ENCODE measurements around the gene ZFAND2B.
"Not testable (repeated sequence)": the region's sequence is repeated elsewhere in the genome, so short reads cannot be mapped to it uniquely, and the experiment has no call there.

ZFAND2B gene

DNA sequence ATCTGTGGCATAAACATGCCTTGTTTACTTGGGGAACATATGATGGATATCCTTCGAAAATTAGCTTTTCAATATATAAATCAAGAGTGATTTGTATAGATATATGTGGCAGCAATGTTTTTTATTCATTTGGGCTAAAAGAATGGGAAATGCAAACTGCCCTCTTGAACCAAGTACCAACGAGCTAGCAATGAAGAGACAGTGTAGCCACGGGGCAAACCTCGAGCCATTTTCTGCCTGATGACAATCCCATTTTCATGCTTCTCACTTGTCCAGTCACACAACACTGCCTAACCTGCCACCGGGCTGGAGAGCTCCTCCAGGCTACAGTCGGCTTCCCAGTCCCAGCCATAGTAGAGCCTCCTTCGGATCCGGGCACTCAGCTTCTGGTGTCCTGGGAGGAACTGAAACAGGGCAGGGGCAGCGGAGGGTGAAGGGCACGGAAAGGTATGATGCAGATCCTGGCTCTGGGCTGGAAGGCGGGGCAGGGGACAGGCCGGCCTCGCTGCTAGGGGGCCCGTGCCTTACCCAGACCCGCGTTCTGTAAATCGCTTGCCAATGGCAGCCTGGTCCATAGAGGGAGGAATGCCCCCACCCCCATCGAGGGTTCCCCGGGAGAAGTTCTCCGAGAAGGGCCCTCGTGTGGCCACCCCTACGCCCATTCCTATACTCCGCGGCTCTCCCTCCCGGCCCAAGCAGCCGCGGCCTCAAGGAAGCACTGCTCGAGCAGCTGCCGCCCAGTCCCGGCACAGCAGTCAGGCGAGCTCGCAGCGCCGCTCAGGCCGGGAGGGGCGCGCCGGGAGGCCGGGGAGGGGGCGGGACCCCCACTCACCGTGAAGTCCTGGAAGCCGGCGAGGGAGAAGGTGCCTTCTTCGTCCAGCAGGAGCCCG lies 30.4 kb upstream of the ZFAND2B start:
- DNase-seq, result peak; percentile 74

DNA sequence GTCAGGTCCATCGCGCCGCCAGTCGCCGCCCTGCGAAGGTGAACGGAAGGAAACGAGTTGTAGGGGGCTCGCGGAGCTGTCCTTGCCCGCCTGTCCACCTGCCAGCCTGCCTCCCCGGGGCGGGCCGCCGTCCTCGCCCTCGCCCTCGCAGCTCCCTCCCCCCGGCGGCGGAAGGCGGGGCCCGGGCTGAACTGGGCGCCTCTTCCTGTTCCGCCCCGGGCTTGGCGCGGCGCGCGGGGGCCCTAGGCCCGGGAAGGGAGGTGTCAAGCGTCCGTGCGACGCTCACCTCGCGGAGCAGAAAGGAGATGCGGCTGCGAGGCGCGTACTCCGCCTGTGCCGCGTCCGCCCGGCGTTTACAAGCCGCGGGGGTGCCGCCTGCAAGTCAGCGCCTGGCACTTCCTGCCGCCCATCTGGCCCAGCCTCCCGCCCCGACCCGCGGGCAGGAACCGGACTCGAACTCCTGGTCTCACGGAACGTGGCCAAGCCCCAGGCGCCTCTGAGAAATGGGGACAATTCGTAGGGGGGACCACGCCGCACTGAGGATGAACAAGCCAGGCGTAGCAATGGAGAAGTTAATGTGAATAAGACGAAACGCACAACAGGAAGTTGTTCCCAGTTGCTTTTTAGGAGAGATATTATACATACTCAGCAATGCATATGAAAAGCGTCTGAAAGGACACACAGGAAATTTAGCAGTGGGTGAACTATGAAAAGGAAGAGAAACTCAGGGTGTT lies 29.6 kb upstream of the ZFAND2B start, which contains the start of gene CNPPD1:
TSS of gene CNPPD1 (minus strand) at position 108 of the 734 bp plus-strand sequence. CDS start at position 11, 97 bp downstream.
- DNase-seq, result peak; percentile 93

DNA sequence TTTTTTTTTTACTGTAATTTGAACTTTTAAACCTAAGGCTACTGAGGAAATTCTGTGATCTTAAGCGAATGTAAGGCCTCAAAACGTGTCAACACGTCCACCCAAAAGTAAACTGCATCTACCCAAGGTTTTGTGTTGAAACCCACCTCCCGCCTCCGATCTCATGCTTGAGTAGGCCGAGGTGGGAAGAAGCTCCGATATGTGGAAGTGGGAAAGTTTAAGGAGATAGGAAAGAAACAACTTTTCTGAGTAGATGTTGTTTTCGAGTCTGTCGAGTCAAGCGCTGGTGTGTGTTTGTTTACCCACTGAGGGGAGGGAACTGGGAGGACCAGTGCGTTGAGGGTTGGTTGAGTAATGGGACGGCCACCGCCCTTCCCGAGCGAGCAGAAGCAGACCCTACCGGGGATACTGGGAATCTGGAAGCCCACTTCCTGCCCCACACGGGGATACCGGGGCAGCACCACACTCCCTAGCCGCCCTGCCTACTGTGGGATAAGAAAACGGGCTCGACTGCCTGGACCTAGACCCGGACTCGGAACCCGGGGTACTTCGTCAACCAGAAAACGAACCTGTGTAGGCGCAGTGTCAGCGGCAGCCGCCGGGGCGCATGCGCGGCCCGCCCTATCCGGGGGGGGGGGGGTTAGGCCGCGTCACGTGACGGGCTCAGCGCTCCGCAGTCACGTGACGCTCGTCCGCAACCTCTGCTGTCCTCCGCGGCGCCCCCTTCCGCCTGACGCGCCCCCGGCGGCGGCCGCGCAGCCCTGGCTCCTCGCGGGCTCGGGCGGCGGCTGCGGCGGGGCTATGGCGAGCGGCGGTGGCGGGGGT lies 28.8 kb upstream of the ZFAND2B start, which contains the start of gene RETREG2:
TSS of gene RETREG2 (plus strand) at position 724 of the 825 bp plus-strand sequence. CDS start at position 802, 78 bp downstream.
- peak; percentile 94 for DNase-seq

DNA sequence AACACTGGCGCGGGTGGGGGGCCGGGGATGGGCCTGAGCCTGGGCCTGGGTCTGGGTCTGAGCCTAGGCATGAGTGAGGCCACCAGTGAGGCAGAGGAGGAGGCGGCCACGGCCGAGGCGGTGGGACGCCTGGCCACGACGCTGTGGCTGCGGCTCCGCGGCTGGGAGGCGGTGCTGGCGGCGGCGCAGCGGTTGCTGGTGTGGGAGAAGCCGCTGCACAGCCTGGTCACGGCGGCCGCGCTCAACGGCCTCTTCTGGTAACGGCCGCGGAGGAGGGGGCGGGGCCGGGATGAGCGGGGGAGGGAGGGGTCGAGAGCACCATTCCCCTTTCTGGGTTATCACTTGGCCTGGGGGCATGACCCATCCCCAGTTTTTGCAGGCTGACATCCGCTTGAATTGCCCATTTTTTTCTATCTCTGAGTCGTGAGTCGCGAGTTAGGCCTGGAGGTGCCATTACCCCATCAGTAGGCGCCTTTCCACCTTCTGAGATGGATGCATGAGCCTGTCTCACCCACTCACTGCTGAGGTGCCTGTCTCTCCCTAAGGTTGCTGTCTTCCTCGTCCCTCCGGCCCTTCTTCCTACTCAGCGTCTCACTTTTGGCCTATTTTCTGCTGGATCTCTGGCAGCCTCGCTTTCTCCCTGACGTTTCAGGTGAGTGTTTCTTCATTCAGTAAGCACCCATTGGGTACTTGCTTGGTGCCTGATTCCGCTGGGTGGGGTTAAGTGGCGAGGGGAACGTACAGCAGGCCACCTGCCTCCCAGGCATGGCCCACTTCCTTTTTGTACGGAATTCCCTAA lies 28.0 kb upstream of the ZFAND2B start:
- no peak for DNase-seq

DNA sequence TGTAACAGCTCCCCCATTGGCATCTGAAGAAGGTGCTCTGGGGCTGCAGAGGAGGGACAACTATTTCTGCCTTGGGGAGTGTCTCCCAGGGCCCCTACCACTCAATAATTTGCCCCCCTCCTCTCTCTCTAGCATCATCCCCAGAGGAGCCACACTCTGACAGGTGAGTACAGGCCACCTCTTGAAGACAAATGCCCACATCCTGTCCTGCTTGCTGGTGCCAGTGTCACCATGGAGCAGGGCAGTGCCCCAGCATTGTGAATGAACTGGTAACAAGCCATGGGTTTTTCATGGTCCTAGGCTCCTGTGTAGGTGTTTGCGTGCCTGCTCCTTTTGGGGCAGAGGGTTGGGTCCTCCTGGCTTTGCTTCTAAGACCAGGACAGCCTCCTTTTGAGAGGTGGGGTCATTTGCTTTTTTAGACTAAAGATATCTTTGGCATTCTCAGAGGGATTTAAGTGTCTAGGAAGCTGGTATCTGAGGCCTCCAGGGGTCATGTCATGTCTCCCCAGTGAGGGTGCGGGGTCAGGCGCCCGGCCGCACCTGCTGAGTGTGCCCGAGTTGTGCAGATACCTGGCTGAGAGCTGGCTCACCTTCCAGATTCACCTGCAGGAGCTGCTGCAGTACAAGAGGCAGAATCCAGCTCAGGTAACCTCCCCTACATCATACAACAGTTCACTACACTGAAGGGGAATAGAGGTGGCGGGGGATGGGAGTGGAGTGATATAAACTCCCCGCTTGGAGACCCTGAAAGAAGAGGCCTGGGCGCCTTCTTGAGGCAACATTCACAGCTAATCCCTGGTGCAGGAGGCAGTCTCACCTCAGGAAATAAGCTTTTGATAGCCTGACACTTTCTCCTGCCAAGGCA lies 26.7 kb upstream of the ZFAND2B start:
- no peak for DNase-seq

DNA sequence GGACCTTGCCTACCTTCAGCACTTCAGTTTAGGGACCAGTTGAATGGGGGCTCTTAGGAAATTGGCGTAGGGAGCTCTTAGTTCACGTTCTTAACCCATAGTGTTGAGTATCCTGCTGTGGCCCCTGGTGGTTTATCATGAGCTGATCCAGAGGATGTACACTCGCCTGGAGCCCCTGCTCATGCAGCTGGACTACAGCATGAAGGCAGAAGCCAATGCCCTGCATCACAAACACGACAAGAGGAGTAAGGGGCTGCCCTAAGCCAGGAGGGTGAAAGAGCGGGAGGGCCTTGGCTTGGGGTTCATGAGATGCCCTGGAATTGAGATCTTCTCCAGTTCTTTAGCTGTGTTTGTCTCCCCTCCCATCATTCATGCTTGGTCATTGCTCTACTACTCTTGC lies 25.6 kb upstream of the ZFAND2B start:
- DNase-seq, result no peak

DNA sequence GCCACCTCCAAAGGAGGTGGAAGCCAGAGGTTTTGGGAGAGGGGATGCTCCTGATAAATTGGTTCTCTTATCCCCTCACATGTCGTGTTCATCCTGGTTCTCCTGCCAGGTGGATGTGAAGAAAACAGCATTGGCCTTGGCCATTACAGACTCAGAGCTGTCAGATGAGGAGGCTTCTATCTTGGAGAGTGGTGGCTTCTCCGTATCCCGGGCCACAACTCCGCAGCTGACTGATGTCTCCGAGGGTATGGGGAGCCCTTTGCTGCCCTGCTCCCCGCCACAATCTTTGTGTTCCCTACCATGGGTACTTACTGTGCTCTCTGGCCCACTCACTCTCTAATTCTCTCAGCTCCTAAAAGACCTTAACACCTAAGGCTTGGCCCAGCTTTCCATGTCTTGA lies 25.1 kb upstream of the ZFAND2B start:
- DNase-seq, result no peak

DNA sequence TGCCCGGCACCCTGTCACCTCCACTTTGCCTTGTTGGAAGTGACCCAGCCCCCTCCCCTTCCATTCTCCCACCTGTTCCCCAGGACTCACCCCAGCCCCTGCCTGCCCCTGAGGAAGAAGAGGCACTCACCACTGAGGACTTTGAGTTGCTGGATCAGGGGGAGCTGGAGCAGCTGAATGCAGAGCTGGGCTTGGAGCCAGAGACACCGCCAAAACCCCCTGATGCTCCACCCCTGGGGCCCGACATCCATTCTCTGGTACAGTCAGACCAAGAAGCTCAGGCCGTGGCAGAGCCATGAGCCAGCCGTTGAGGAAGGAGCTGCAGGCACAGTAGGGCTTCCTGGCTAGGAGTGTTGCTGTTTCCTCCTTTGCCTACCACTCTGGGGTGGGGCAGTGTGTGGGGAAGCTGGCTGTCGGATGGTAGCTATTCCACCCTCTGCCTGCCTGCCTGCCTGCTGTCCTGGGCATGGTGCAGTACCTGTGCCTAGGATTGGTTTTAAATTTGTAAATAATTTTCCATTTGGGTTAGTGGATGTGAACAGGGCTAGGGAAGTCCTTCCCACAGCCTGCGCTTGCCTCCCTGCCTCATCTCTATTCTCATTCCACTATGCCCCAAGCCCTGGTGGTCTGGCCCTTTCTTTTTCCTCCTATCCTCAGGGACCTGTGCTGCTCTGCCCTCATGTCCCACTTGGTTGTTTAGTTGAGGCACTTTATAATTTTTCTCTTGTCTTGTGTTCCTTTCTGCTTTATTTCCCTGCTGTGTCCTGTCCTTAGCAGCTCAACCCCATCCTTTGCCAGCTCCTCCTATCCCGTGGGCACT lies 24.0 kb upstream of the ZFAND2B start:
- DNase-seq, result no peak

DNA sequence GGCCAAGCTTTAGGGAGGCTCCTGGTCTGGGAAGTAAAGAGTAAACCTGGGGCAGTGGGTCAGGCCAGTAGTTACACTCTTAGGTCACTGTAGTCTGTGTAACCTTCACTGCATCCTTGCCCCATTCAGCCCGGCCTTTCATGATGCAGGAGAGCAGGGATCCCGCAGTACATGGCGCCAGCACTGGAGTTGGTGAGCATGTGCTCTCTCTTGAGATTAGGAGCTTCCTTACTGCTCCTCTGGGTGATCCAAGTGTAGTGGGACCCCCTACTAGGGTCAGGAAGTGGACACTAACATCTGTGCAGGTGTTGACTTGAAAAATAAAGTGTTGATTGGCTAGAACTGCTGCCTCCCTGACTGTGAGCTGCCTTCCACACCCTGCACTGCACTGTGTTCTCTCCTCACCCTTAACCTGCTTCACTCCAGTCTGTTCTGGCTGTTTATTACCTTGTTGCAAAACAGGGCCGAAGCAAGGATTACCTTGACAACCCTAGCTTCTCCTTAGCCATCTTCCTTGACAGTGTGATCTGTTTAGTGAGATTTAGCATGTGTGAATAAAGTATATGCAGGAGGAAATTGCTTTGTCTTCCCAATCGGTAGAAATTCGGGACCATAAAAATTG lies 23.3 kb upstream of the ZFAND2B start:
- no peak for DNase-seq

DNA sequence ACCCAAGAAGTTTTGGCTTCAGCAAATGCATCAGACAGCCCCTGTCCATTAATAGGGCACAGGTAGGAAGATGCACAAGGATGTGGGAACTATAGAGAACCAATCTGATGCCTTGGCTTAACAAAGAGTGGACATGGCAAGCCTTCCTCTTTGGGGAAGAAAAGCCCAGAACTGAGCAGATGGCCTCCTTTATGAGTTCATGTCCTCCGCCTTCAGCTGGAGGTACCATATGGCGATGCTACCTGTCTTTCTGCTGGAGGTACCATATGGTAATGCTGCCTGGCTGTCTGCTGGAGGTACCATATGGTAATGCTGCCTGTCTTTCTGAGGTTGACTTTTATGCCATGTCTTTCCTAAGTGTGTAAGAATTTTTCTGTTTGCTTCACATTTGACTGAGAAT lies 22.5 kb upstream of the ZFAND2B start:
- no peak for DNase-seq

DNA sequence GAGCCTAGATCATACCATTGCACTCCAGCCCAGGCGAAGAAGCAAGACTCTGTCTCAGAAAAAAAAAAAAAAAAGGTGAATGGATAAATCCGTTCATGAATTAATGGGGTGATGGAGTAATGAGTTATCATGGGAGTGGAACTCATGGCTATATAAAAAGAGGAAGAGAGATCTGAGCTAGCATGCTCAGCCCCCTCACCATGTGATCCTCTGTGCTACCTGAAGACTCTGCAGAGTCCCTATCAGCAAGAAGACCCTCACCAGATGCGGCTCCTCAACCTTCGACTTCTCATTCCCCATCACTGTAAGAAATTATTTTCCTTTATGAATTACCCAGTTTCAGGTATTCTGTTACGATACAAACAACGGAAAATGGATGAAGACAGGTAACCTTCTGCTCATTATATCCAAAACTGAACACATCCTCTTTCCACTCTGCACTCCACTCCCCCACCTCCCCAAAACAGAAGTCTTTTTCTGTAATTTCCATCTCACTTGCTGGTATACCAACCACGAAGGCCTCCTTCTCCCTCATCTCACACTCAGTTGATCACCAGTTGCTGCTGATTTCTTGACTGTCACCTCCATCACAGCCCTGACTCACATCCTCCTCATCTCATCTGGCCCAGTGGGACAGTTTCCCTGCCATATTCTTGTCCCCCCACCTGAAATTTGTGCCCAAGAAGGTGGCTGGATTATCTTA lies 19.7 kb upstream of the ZFAND2B start:
- no peak for DNase-seq

DNA sequence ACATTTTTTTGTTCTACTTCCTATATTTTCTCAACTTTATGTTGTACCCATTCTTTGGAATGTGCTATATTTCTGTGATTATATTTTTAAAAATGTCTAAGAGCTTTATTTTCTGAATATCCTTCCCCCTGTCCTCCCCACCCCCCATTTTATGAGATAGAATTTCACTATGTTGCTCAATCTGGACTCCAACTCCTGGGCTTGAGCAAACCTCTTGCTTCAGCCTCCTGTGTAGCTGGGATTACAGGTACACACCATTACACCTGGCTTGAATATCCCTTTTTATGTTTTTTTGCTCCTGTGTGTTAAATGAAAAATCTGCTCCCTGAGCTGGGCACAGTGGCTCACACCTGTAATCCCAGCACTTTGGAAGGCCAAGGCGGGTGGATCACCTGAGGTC lies 9.2 kb upstream of the ZFAND2B start:
- no peak for DNase-seq

DNA sequence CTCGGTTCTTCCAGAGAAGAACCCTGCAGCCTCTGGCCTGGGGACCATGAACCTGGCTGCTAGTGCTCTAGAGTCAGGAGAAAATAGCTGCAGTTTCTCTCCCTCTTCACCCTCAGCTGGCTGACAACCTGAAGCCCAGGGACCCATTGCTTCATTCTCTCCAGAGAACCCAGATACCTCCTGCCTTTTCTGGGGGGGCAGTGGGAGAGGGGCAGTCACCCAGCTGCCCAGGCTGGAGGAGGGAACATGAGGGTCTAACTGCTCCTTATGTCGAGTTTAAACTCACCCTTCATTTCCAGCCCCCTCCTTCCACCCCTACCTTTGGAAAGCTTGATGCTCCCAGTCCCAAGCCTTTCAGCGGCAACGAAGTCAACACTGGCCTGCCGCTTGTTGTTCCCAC lies 7.6 kb upstream of the ZFAND2B start:
- DNase-seq, result no peak

DNA sequence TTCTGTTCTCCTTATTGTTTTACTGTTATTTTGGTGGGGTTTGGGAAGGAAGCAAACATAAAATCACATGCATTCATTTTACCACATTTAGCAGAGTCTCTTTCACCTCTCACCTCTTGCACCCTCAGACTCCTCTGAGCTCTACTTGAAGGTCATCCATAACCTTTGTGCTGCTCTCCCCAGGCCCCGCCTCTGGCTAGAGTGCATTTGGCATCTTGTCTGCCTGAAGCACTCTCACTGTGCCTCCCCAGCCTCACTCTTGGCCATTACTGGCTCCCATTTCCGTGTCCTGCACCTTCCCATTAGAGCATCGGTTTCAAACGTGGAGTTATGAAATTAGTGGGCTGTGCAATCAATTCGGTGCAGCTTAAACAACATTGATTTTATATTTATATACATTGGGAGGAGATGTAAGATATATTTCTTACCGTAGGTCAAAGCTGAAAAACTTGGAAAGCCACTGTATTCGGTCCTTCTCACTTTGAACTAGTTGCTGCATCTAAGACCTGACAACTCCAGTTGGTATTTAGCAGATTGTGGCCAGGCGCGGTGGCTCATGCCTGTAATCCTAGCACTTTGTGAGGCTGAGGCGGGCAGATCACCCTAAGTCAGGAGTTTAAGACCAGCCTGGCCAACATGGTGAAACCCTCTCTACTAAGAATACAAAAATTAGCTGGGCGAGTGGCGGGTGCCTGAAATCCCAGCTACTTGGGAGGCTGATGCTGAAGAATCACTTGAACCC lies 6.9 kb upstream of the ZFAND2B start:
- DNase-seq, result no peak

DNA sequence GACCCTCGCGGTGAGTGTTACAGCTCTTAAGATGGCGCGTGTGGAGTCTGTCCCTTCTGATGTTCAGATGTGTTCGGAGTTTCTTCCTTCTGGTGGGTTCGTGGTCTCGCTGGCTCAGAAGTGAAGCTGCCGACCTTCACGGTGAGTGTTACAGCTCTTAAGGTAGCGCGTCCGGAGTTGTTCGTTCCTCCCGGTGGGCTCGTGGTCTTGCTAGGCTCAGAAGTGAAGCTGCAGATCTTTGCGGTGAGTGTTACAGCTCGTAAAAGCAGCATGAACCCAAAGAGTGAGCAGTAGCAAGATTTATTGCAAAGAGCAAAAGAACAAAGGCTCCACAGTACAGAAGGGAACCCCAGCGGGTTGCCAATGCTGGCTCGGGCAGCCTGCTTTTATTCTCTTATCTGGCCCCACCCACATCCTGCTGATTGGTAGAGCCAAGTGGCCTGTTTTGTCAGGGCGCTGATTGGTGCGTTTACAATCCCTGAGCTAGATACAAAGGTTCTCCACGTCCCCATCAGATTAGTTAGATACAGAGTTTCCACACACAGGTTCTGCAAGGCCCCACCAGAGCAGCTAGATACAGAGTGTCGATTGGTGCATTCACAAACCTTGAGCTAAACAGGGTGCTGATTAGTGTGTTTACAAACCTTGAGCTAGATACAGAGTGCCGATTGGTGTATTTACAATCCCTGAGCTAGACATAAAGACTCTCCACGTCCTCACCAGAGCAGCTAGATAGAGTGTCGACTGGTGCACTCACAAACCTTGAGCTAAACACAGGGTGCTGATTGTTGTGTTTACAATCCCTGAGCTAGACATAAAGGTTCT lies 5.9 kb upstream of the ZFAND2B start:
- DNase-seq, result peak; percentile 83

DNA sequence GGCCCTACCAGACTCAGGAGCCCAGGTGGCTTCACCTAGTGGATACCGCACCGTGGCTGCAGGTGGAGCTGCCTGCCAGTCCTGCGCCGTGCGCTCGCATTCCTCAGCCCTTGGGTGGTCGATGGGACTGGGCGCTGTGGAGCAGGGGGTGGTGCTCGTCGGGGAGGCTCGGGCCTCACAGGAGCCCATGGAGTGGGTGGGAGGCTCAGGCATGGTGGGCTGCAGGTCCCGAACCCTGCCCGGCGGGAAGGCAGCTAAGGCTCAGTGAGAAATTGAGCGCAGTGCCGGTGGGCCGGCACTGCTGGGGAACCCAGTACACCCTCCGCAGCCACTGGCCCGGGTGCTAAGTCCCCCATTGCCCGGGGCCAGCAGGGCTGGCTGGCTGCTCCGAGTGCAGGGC lies 5.3 kb upstream of the ZFAND2B start:
- DNase-seq, result not testable (repeated sequence)

DNA sequence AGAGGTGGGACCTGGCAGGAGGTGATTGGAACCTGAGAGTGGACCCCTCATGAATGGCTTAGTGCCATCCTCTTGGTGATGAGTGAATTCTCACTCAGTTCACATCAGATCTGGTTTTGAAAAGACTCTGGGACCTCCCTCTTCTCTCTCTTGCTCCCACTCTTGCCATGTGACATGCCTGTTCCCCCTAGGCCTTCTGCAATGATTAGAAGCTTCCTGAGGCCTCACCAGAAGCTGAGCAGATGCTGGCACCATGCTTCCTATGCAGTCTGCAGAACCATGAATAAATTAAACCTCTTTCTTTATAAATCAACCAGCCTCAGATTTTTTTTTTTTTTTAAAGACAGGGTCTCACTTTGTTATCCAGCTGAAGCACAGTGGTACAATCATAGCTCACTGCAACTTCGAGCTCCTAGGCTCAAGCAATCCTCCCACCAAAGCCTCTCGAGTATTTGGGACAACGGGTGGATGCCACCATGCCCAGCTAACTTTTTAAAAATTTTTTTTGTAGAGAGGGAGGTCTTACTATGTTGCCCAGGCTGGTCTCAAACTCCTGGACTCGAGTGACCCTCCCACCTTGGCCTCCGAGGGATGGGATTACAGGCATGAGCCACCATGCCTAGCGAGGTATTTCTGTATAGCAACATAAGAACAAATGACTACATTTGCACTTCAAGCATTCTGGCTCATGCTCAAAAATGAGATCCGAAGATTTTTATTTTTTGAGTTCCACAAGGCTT lies 2.0 kb upstream of the ZFAND2B start:
- DNase-seq, result no peak

Measured in activated CD8-positive, alpha-beta memory T cell treated with anti-CD3 and anti-CD28 coated beads for 24 hours (primary cell).